ENCODE results near the gene MPRIP. TPM values are rescaled to one million over a fixed set of nuclear protein-coding genes. Genes with fewer than 3 reads are reported as not detected.

MPRIP gene
- total and polyA plus RNA-seq, 12 donors = 88.5 to 234 (median 175) TPM

- peaks cover 4 to 29% of the 10 kb centered on the region in 2 donors for H3K4me1 ChIP-seq (replicated peaks in 1 of 2)
- H3K27me3 ChIP-seq = no peaks in the 10 kb centered on the region
- 90 to 96% (median 95%) methylated on average over 2 to 3 of the region's 3 CpGs for WGBS, 4 donors
- no peaks in the 10 kb centered on the region for H3K9me3 ChIP-seq (replicated peaks in 1 of 3)
- H3K4me3 ChIP-seq = no peak overlapping the region
- TF ChIP-seq POLR2A (IDR thresholded peaks at IDR 0.05) (no peak), CTCF (IDR thresholded peaks at IDR 0.05) (no peak)
- H3K27ac ChIP-seq = no peak overlapping the region
- no peak for DNase-seq
- H3K36me3 ChIP-seq (replicated peaks in 1 of 2) = peaks cover 0 to 19% of the 10 kb centered on the region in 2 donors
- intact Hi-C loops (cut with DNase I) = no loop called here
Observed at GRCh38 chr17:17124341-17124740, 82.1 kb downstream of the MPRIP start.

GRCh38 chr17:17125136-17126084, 83.2 kb downstream of the MPRIP start:
- Histone ChIP-seq H3K4me3 (no peak overlapping the region), H3K36me3 (replicated peaks in 1 of 2) (peaks cover 0 to 20% of the 10 kb centered on the region in 2 donors), H3K9me3 (replicated peaks in 1 of 3) (no peaks in the 10 kb centered on the region), H3K27me3 (no peaks in the 10 kb centered on the region), H3K27ac (peak overlapping the region in 2 of 5 donors; percentile 5 to 36), H3K4me1 (replicated peaks in 1 of 2) (peaks cover 0 to 19% of the 10 kb centered on the region in 2 donors)
- no peak for TF ChIP-seq CTCF (IDR thresholded peaks at IDR 0.05)
- TF ChIP-seq POLR2A (IDR thresholded peaks at IDR 0.05) = no peak
- WGBS, 4 donors = 80 to 84% (median 81%) methylated on average over 6 of the region's 6 CpGs
- DNase-seq = no peak
- intact Hi-C loops (cut with DNase I) = no loop called here

- Histone ChIP-seq H3K27ac (peak overlapping the region in 2 of 5 donors; percentile 5 to 36), H3K36me3 (replicated peaks in 1 of 2) (peaks cover 0 to 30% of the 10 kb centered on the region in 2 donors), H3K4me3 (no peak overlapping the region), H3K9me3 (replicated peaks in 1 of 3) (no peaks in the 10 kb centered on the region), H3K4me1 (replicated peaks in 1 of 2) (peaks cover 0 to 9% of the 10 kb centered on the region in 2 donors), H3K27me3 (no peaks in the 10 kb centered on the region)
- 74 to 77% (median 76%) methylated on average over 18 to 21 of the region's 21 CpGs for WGBS, 4 donors
- intact Hi-C loops (cut with DNase I) = no loop called here
- no peak for DNase-seq
- TF ChIP-seq POLR2A (IDR thresholded peaks at IDR 0.05) (no peak), CTCF (IDR thresholded peaks at IDR 0.05) (no peak)
Observed at GRCh38 chr17:17126131-17127110, 84.2 kb downstream of the MPRIP start.

GRCh38 chr17:17127156-17127555, 84.9 kb downstream of the MPRIP start:
- Histone ChIP-seq H3K27ac (peak overlapping the region in 1 of 5 donors; percentile 36), H3K36me3 (replicated peaks in 1 of 2) (peaks cover 0 to 37% of the 10 kb centered on the region in 2 donors), H3K27me3 (no peaks in the 10 kb centered on the region), H3K9me3 (replicated peaks in 1 of 3) (no peaks in the 10 kb centered on the region), H3K4me3 (no peak overlapping the region), H3K4me1 (replicated peaks in 1 of 2) (peaks cover 0 to 9% of the 10 kb centered on the region in 2 donors)
- no peak for DNase-seq
- TF ChIP-seq POLR2A (IDR thresholded peaks at IDR 0.05) (no peak), CTCF (IDR thresholded peaks at IDR 0.05) (no peak)
- 80 to 92% (median 86%) methylated on average over 5 to 6 of the region's 6 CpGs for WGBS, 4 donors
- intact Hi-C loops (cut with DNase I) = no loop called here
